ENCODE measurements around the gene CAMK2B.

The CAMK2B gene

GRCh38 chr7:44210107-44210506, 115.3 kb downstream of the CAMK2B start:
- DNase-seq: no peak
- H3K4me3 ChIP-seq (ENCODE audit: low read length): no peak overlapping the region
- H3K36me3 ChIP-seq (ENCODE audit: control insufficient read depth, insufficient read depth, low read length): peaks cover 24% of the 10 kb centered on the region
- H4K5ac ChIP-seq (ENCODE audit: low read length): no peak overlapping the region
- H3K27me3 ChIP-seq (ENCODE audit: insufficient read depth, low read length, poor library complexity): no peaks in the 10 kb centered on the region
- H3K23ac ChIP-seq (ENCODE audit: low read length): no peak overlapping the region
- H2BK15ac ChIP-seq (replicated peaks; ENCODE audit: low read depth): no peak overlapping the region
- H2BK120ac ChIP-seq (ENCODE audit: low read depth, low read length): no peak overlapping the region
- H2AK5ac ChIP-seq (ENCODE audit: low read length): no peak overlapping the region
- no peak overlapping the region for H3K56ac ChIP-seq (ENCODE audit: low read length)
- H3K4me2 ChIP-seq (ENCODE audit: low read length): no peak overlapping the region
- no peak overlapping the region for H3K18ac ChIP-seq (ENCODE audit: low read length)
- no peak overlapping the region for H3K4ac ChIP-seq (ENCODE audit: low read depth, low read length)
- H3K9ac ChIP-seq (ENCODE audit: low read length): no peak overlapping the region
- H2BK5ac ChIP-seq (ENCODE audit: low read length): no peak overlapping the region
- no CpG with 5 or more reads among the region's 5 CpGs for WGBS (ENCODE audit: extremely low coverage, insufficient coverage, low lambda C conversion rate)
- no peak overlapping the region for H3K27ac ChIP-seq (ENCODE audit: low read depth, low read length)
- no peaks in the 10 kb centered on the region for H3K79me2 ChIP-seq (ENCODE audit: control insufficient read depth, insufficient read depth, low read length)
- no peaks in the 10 kb centered on the region for H3K4me1 ChIP-seq (ENCODE audit: control insufficient read depth, low read depth, low read length)
- peaks cover 2% of the 10 kb centered on the region for H3K79me1 ChIP-seq (ENCODE audit: low read length)
- H4K8ac ChIP-seq (ENCODE audit: low read depth, low read length): no peak overlapping the region

GRCh38 chr7:44208085-44208484, 117.3 kb downstream of the CAMK2B start:
- H3K36me3 ChIP-seq (ENCODE audit: control insufficient read depth, insufficient read depth, low read length): peaks cover 22% of the 10 kb centered on the region
- H2AK5ac ChIP-seq (ENCODE audit: low read length): no peak overlapping the region
- no peak overlapping the region for H3K23ac ChIP-seq (ENCODE audit: low read length)
- no peak overlapping the region for H3K56ac ChIP-seq (ENCODE audit: low read length)
- H3K4ac ChIP-seq (ENCODE audit: low read depth, low read length): no peak overlapping the region
- no peak for DNase-seq
- no peak overlapping the region for H3K18ac ChIP-seq (ENCODE audit: low read length)
- WGBS (ENCODE audit: extremely low coverage, insufficient coverage, low lambda C conversion rate): no CpG with 5 or more reads among the region's 7 CpGs
- no peaks in the 10 kb centered on the region for H3K4me1 ChIP-seq (ENCODE audit: control insufficient read depth, low read depth, low read length)
- peaks cover 9% of the 10 kb centered on the region for H3K79me2 ChIP-seq (ENCODE audit: control insufficient read depth, insufficient read depth, low read length)
- H3K4me2 ChIP-seq (ENCODE audit: low read length): no peak overlapping the region
- H3K79me1 ChIP-seq (ENCODE audit: low read length): peaks cover 15% of the 10 kb centered on the region
- H4K8ac ChIP-seq (ENCODE audit: low read depth, low read length): no peak overlapping the region
- H2BK15ac ChIP-seq (replicated peaks; ENCODE audit: low read depth): no peak overlapping the region
- no peak overlapping the region for H3K9ac ChIP-seq (ENCODE audit: low read length)
- no peak overlapping the region for H2BK5ac ChIP-seq (ENCODE audit: low read length)
- no peak overlapping the region for H4K5ac ChIP-seq (ENCODE audit: low read length)
- H2BK120ac ChIP-seq (ENCODE audit: low read depth, low read length): no peak overlapping the region
- H3K4me3 ChIP-seq (ENCODE audit: low read length): no peak overlapping the region
- H3K27me3 ChIP-seq (ENCODE audit: insufficient read depth, low read length, poor library complexity): no peaks in the 10 kb centered on the region
- no peak overlapping the region for H3K27ac ChIP-seq (ENCODE audit: low read depth, low read length)

- peaks cover 26% of the 10 kb centered on the region for H3K79me2 ChIP-seq (ENCODE audit: control insufficient read depth, insufficient read depth, low read length)
- H3K4me2 ChIP-seq (ENCODE audit: low read length): no peak overlapping the region
- no peak overlapping the region for H3K4me3 ChIP-seq (ENCODE audit: low read length)
- no peak overlapping the region for H3K9ac ChIP-seq (ENCODE audit: low read length)
- H3K36me3 ChIP-seq (ENCODE audit: control insufficient read depth, insufficient read depth, low read length): peaks cover 16% of the 10 kb centered on the region
- H3K4ac ChIP-seq (ENCODE audit: low read depth, low read length): no peak overlapping the region
- H2BK5ac ChIP-seq (ENCODE audit: low read length): no peak overlapping the region
- no peak overlapping the region for H4K8ac ChIP-seq (ENCODE audit: low read depth, low read length)
- DNase-seq: no peak
- no peak overlapping the region for H3K18ac ChIP-seq (ENCODE audit: low read length)
- H3K27ac ChIP-seq (ENCODE audit: low read depth, low read length): no peak overlapping the region
- H2BK15ac ChIP-seq (replicated peaks; ENCODE audit: low read depth): no peak overlapping the region
- no peaks in the 10 kb centered on the region for H3K4me1 ChIP-seq (ENCODE audit: control insufficient read depth, low read depth, low read length)
- H4K5ac ChIP-seq (ENCODE audit: low read length): no peak overlapping the region
- H3K23ac ChIP-seq (ENCODE audit: low read length): no peak overlapping the region
- H3K79me1 ChIP-seq (ENCODE audit: low read length): peaks cover 21% of the 10 kb centered on the region
- no CpG with 5 or more reads among the region's 5 CpGs for WGBS (ENCODE audit: extremely low coverage, insufficient coverage, low lambda C conversion rate)
- H3K27me3 ChIP-seq (ENCODE audit: insufficient read depth, low read length, poor library complexity): no peaks in the 10 kb centered on the region
- no peak overlapping the region for H3K56ac ChIP-seq (ENCODE audit: low read length)
- H2BK120ac ChIP-seq (ENCODE audit: low read depth, low read length): no peak overlapping the region
- no peak overlapping the region for H2AK5ac ChIP-seq (ENCODE audit: low read length)
Measured at GRCh38 chr7:44206008-44206407, 119.4 kb downstream of the CAMK2B start.

GRCh38 chr7:44201813-44202212, 123.6 kb downstream of the CAMK2B start:
- no peak overlapping the region for H4K5ac ChIP-seq (ENCODE audit: low read length)
- no peak overlapping the region for H4K8ac ChIP-seq (ENCODE audit: low read depth, low read length)
- H3K4me3 ChIP-seq (ENCODE audit: low read length): peak overlapping the region; percentile 99
- no peak overlapping the region for H3K18ac ChIP-seq (ENCODE audit: low read length)
- WGBS (ENCODE audit: extremely low coverage, insufficient coverage, low lambda C conversion rate): no CpG with 5 or more reads among the region's 8 CpGs
- peak overlapping the region; percentile 99 for H3K56ac ChIP-seq (ENCODE audit: low read length)
- H2BK5ac ChIP-seq (ENCODE audit: low read length): no peak overlapping the region
- H3K27me3 ChIP-seq (ENCODE audit: insufficient read depth, low read length, poor library complexity): no peaks in the 10 kb centered on the region
- DNase-seq: no peak
- no peak overlapping the region for H3K23ac ChIP-seq (ENCODE audit: low read length)
- no peak overlapping the region for H2AK5ac ChIP-seq (ENCODE audit: low read length)
- no peaks in the 10 kb centered on the region for H3K4me1 ChIP-seq (ENCODE audit: control insufficient read depth, low read depth, low read length)
- no peak overlapping the region for H3K4ac ChIP-seq (ENCODE audit: low read depth, low read length)
- H2BK15ac ChIP-seq (replicated peaks; ENCODE audit: low read depth): no peak overlapping the region
- peaks cover 4% of the 10 kb centered on the region for H3K36me3 ChIP-seq (ENCODE audit: control insufficient read depth, insufficient read depth, low read length)
- no peak overlapping the region for H3K27ac ChIP-seq (ENCODE audit: low read depth, low read length)
- peak overlapping the region; percentile 97 for H3K9ac ChIP-seq (ENCODE audit: low read length)
- peak overlapping the region; percentile 78 for H3K4me2 ChIP-seq (ENCODE audit: low read length)
- peaks cover 27% of the 10 kb centered on the region for H3K79me2 ChIP-seq (ENCODE audit: control insufficient read depth, insufficient read depth, low read length)
- H2BK120ac ChIP-seq (ENCODE audit: low read depth, low read length): no peak overlapping the region
- peaks cover 21% of the 10 kb centered on the region for H3K79me1 ChIP-seq (ENCODE audit: low read length)

GRCh38 chr7:44200699-44201461, 124.5 kb downstream of the CAMK2B start, which contains the start of gene YKT6:
Gene YKT6 (plus strand): TSS chr7:44200978. CDS start chr7:44201136, 158 bp downstream.
- no peak within 1 kb of the TSS for H3K27ac ChIP-seq (ENCODE audit: low read depth, low read length)

More at GRCh38 chr7:44200699-44201461, 124.5 kb downstream of the CAMK2B start, which contains the start of gene YKT6:
- no peak within 1 kb of the TSS for H2BK120ac ChIP-seq (ENCODE audit: low read depth, low read length)
- no peak within 1 kb of the TSS for H2AK5ac ChIP-seq (ENCODE audit: low read length)
- H2BK5ac ChIP-seq (ENCODE audit: low read length): no peak within 1 kb of the TSS
- H3K79me1 ChIP-seq (ENCODE audit: low read length): peaks cover 19% of the 10 kb centered on the region
- no peaks in the 10 kb centered on the region for H3K4me1 ChIP-seq (ENCODE audit: control insufficient read depth, low read depth, low read length)
- peak within 1 kb of the TSS; percentile 25 for H3K4ac ChIP-seq (ENCODE audit: low read depth, low read length)
- no peak within 1 kb of the TSS for H4K5ac ChIP-seq (ENCODE audit: low read length)
- no peak within 1 kb of the TSS for H4K8ac ChIP-seq (ENCODE audit: low read depth, low read length)
- peak within 1 kb of the TSS; percentile 78 for H3K4me2 ChIP-seq (ENCODE audit: low read length)
- no peaks in the 10 kb centered on the region for H3K36me3 ChIP-seq (ENCODE audit: control insufficient read depth, insufficient read depth, low read length)
- peak within 1 kb of the TSS; percentile 99 for H3K4me3 ChIP-seq (ENCODE audit: low read length)
- no peak within 1 kb of the TSS for H3K18ac ChIP-seq (ENCODE audit: low read length)
- peak within 1 kb of the TSS; percentile 97 for H3K9ac ChIP-seq (ENCODE audit: low read length)
- H2BK15ac ChIP-seq (replicated peaks; ENCODE audit: low read depth): no peak within 1 kb of the TSS
- peak within 1 kb of the TSS; percentile 80 for H3K23ac ChIP-seq (ENCODE audit: low read length)
- WGBS (ENCODE audit: extremely low coverage, insufficient coverage, low lambda C conversion rate): no CpG with 5 or more reads among the region's 58 CpGs
- peaks cover 27% of the 10 kb centered on the region for H3K79me2 ChIP-seq (ENCODE audit: control insufficient read depth, insufficient read depth, low read length)
- no peaks in the 10 kb centered on the region for H3K27me3 ChIP-seq (ENCODE audit: insufficient read depth, low read length, poor library complexity)
- peak; percentile 98 for DNase-seq
- peak within 1 kb of the TSS; percentile 99 for H3K56ac ChIP-seq (ENCODE audit: low read length)
